GM19324 (cell line): Measurements from ENCODE around the gene MYLK2.
"Not testable (repeated sequence)": the region's sequence is repeated elsewhere in the genome, so short reads cannot be mapped to it uniquely, and the experiment has no call there.

Experiments
- ATAC-seq: cut with Tn5 transposase; IDR thresholded peaks from one replicate; pipeline ENCODE4 v1.9.1; 2021; ENCODE audit warnings: mild to moderate bottlenecking, moderate library complexity; ENCODE audit not compliant: unreplicated experiment, low FRiP score

The MYLK2 gene

GRCh38 chr20:31819083-31819784 lies at the start of gene MYLK2:
TSS of gene MYLK2 (plus strand) at chr20:31819356. CDS start at chr20:31819581, 225 bp downstream.
- ATAC-seq, result no peak

- ATAC-seq, result no peak
Measured at GRCh38 chr20:31769681-31770080, 49.5 kb upstream of the MYLK2 start.

GRCh38 chr20:31770243-31770642 lies 48.9 kb upstream of the MYLK2 start:
- no peak for ATAC-seq

GRCh38 chr20:31774408-31774807 lies 44.7 kb upstream of the MYLK2 start:
- no peak for ATAC-seq

- no peak for ATAC-seq
Measured at GRCh38 chr20:31780839-31781238, 38.3 kb upstream of the MYLK2 start.

GRCh38 chr20:31781945-31782344 lies 37.2 kb upstream of the MYLK2 start:
- no peak for ATAC-seq

- ATAC-seq, result no peak
Measured at GRCh38 chr20:31784354-31785044, 34.7 kb upstream of the MYLK2 start.

- no peak for ATAC-seq
Measured at GRCh38 chr20:31785089-31785488, 34.1 kb upstream of the MYLK2 start.

- no peak for ATAC-seq
Measured at GRCh38 chr20:31788578-31788977, 30.6 kb upstream of the MYLK2 start.

GRCh38 chr20:31790401-31790800 lies 28.8 kb upstream of the MYLK2 start:
- no peak for ATAC-seq

GRCh38 chr20:31797364-31797763 lies 21.8 kb upstream of the MYLK2 start:
- ATAC-seq, result no peak

GRCh38 chr20:31801508-31801907 lies 17.6 kb upstream of the MYLK2 start:
- ATAC-seq, result no peak

GRCh38 chr20:31803552-31804291 lies 15.4 kb upstream of the MYLK2 start:
- ATAC-seq, result no peak

- no peak for ATAC-seq
Measured at GRCh38 chr20:31806564-31807355, 12.4 kb upstream of the MYLK2 start.

GRCh38 chr20:31808481-31808880 lies 10.7 kb upstream of the MYLK2 start:
- no peak for ATAC-seq

- ATAC-seq, result no peak
Measured at GRCh38 chr20:31809661-31810060, 9.5 kb upstream of the MYLK2 start.

GRCh38 chr20:31811198-31811597 lies 8.0 kb upstream of the MYLK2 start:
- no peak for ATAC-seq

GRCh38 chr20:31811796-31812728 lies 7.1 kb upstream of the MYLK2 start:
- no peak for ATAC-seq

- ATAC-seq, result no peak
Measured at GRCh38 chr20:31813611-31814010, 5.5 kb upstream of the MYLK2 start.

- ATAC-seq, result not testable (repeated sequence)
Measured at GRCh38 chr20:31814142-31814541, 5.0 kb upstream of the MYLK2 start.
